ENCODE measurements around the gene SEMA5A.

Gene SEMA5A

GRCh38 chr5:9514968-9515367 lies 30.9 kb downstream of the SEMA5A start:
- no peak for DNase-seq (ENCODE audit: low read depth, low spot score)

GRCh38 chr5:9513827-9514226 lies 32.0 kb downstream of the SEMA5A start:
- DNase-seq (ENCODE audit: low read depth, low spot score), result no peak

GRCh38 chr5:9512457-9512856 lies 33.4 kb downstream of the SEMA5A start:
- no peak for DNase-seq (ENCODE audit: low read depth, low spot score)

- no peak for DNase-seq (ENCODE audit: low read depth, low spot score)
These were observed 37.9 kb downstream of the SEMA5A start for GRCh38 chr5:9507974-9508373.

- DNase-seq (ENCODE audit: low read depth, low spot score), result no peak
These were observed 40.6 kb downstream of the SEMA5A start for GRCh38 chr5:9505225-9505624.

GRCh38 chr5:9502864-9503263 lies 43.0 kb downstream of the SEMA5A start:
- DNase-seq (ENCODE audit: low read depth, low spot score), result no peak

- no peak for DNase-seq (ENCODE audit: low read depth, low spot score)
These were observed 43.6 kb downstream of the SEMA5A start for GRCh38 chr5:9502050-9502834.

- DNase-seq (ENCODE audit: low read depth, low spot score), result no peak
These were observed 45.2 kb downstream of the SEMA5A start for GRCh38 chr5:9500625-9501024.

GRCh38 chr5:9500193-9500592 lies 45.7 kb downstream of the SEMA5A start:
- DNase-seq (ENCODE audit: low read depth, low spot score), result no peak

GRCh38 chr5:9499498-9499876 lies 46.4 kb downstream of the SEMA5A start:
- DNase-seq (ENCODE audit: low read depth, low spot score), result no peak

- no peak for DNase-seq (ENCODE audit: low read depth, low spot score)
These were observed 47.1 kb downstream of the SEMA5A start for GRCh38 chr5:9498541-9499497.

GRCh38 chr5:9497347-9497746 lies 48.5 kb downstream of the SEMA5A start:
- DNase-seq (ENCODE audit: low read depth, low spot score), result no peak

- no peak for DNase-seq (ENCODE audit: low read depth, low spot score)
These were observed 49.1 kb downstream of the SEMA5A start for GRCh38 chr5:9496801-9497200.

GRCh38 chr5:9495121-9495520 lies 50.8 kb downstream of the SEMA5A start:
- DNase-seq (ENCODE audit: low read depth, low spot score), result no peak

GRCh38 chr5:9494301-9494700 lies 51.6 kb downstream of the SEMA5A start:
- no peak for DNase-seq (ENCODE audit: low read depth, low spot score)

GRCh38 chr5:9490494-9491097 lies 55.3 kb downstream of the SEMA5A start:
- DNase-seq (ENCODE audit: low read depth, low spot score), result no peak

- no peak for DNase-seq (ENCODE audit: low read depth, low spot score)
These were observed 62.1 kb downstream of the SEMA5A start for GRCh38 chr5:9483779-9484178.

- no peak for DNase-seq (ENCODE audit: low read depth, low spot score)
These were observed 62.6 kb downstream of the SEMA5A start for GRCh38 chr5:9483243-9483642.

- no peak for DNase-seq (ENCODE audit: low read depth, low spot score)
These were observed 63.5 kb downstream of the SEMA5A start for GRCh38 chr5:9482381-9482780.

GRCh38 chr5:9480499-9480898 lies 65.4 kb downstream of the SEMA5A start:
- no peak for DNase-seq (ENCODE audit: low read depth, low spot score)

- DNase-seq (ENCODE audit: low read depth, low spot score), result no peak
These were observed 65.9 kb downstream of the SEMA5A start for GRCh38 chr5:9479990-9480389.

GRCh38 chr5:9479361-9479760 lies 66.5 kb downstream of the SEMA5A start:
- no peak for DNase-seq (ENCODE audit: low read depth, low spot score)

Data from activated CD4-positive, CD25-positive, alpha-beta regulatory T cell treated with anti-CD3 and anti-CD28 coated beads, Interleukin-2, amount 50 U/mL, for 16 hours (primary cell).